Measurements from ENCODE around the gene LDLRAD2. TPM values are rescaled to one million over a fixed set of nuclear protein-coding genes. Genes with fewer than 3 reads are reported as not detected.

The LDLRAD2 gene
- total RNA-seq, 1 donor from 2014 or later = not detected

DNA sequence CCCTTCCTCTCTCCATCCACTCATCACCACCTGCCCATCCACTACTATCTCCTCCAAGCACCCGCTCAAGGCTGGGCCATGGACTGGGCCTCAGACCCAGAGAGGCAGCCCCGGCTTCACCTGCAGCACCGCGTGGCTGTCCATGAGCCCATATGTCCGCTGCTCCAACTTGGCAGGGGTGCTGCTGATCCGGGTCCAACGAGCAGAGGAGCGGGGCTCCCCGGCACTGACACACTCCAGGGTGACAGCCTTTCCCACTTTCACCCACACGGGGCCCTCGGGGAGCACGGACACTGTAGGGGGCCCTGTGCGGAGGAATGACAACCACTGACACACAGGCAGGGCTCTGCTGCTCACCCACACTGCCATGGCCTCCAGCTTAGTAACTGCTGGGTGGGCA lies 28.9 kb downstream of the LDLRAD2 start:
- Histone ChIP-seq H3K36me3 (ENCODE audit: control insufficient read depth, insufficient read depth, low read length) (peaks cover 62% of the 10 kb centered on the region), H3K4me3 (ENCODE audit: low read depth, low read length) (no peak overlapping the region), H3K27me3 (ENCODE audit: control insufficient read depth, insufficient read depth, low read length) (no peaks in the 10 kb centered on the region)
- TF ChIP-seq, protein P1, sequence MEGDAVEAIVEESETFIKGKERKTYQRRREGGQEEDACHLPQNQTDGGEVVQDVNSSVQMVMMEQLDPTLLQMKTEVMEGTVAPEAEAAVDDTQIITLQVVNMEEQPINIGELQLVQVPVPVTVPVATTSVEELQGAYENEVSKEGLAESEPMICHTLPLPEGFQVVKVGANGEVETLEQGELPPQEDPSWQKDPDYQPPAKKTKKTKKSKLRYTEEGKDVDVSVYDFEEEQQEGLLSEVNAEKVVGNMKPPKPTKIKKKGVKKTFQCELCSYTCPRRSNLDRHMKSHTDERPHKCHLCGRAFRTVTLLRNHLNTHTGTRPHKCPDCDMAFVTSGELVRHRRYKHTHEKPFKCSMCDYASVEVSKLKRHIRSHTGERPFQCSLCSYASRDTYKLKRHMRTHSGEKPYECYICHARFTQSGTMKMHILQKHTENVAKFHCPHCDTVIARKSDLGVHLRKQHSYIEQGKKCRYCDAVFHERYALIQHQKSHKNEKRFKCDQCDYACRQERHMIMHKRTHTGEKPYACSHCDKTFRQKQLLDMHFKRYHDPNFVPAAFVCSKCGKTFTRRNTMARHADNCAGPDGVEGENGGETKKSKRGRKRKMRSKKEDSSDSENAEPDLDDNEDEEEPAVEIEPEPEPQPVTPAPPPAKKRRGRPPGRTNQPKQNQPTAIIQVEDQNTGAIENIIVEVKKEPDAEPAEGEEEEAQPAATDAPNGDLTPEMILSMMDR (IDR thresholded peaks at IDR 0.05; ENCODE audit: insufficient read depth, low read length, severe bottlenecking) = no peak
- FAIRE-seq (no peak), DNase-seq (ENCODE audit: low read depth) (no peak)

GRCh38 chr1:21841852-21842466 lies 29.9 kb downstream of the LDLRAD2 start:
- no peaks in the 10 kb centered on the region for H3K27me3 ChIP-seq (ENCODE audit: control insufficient read depth, insufficient read depth, low read length)
- no peak overlapping the region for H3K4me3 ChIP-seq (ENCODE audit: low read depth, low read length)
- FAIRE-seq (no peak), DNase-seq (ENCODE audit: low read depth) (no peak)
- TF ChIP-seq, protein P1 (IDR thresholded peaks at IDR 0.05; ENCODE audit: insufficient read depth, low read length, severe bottlenecking) = no peak
- H3K36me3 ChIP-seq (ENCODE audit: control insufficient read depth, insufficient read depth, low read length) = peaks cover 59% of the 10 kb centered on the region

DNA sequence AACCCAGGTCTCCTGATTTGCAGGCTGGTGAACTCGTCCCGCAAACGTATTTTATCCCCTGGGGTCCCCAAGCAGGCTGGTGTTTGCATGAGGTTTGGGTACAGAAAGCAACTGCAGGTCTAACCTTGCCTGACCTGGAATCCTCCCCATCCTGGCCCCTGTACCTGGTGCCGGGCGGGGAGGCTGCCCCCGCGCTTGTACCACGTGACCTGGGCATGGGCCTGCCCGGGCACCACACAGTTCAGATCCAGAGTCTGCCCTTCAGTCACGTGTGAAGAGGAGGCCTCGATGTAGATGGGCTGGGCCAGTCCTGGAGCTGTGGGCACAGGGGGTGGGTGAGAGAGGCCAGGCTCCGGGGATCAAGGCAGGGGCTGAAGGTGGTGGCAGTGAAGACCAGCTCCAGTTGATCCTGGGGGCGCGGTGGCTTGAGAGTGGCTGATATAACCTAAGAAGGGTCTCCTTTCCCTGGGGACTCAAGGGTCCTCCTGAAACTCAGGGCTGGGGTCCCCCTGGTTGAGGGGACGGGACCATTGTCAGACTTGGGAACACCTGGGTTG lies 30.6 kb downstream of the LDLRAD2 start:
- no peak for DNase-seq (ENCODE audit: low read depth)
- Histone ChIP-seq H3K4me3 (ENCODE audit: low read depth, low read length) (no peak overlapping the region), H3K27me3 (ENCODE audit: control insufficient read depth, insufficient read depth, low read length) (no peaks in the 10 kb centered on the region), H3K36me3 (ENCODE audit: control insufficient read depth, insufficient read depth, low read length) (peaks cover 64% of the 10 kb centered on the region)
- no peak for FAIRE-seq
- TF ChIP-seq, protein P1 (IDR thresholded peaks at IDR 0.05; ENCODE audit: insufficient read depth, low read length, severe bottlenecking) = no peak

GRCh38 chr1:21843208-21843607 lies 31.1 kb downstream of the LDLRAD2 start:
- Histone ChIP-seq H3K36me3 (ENCODE audit: control insufficient read depth, insufficient read depth, low read length) (peaks cover 66% of the 10 kb centered on the region), H3K27me3 (ENCODE audit: control insufficient read depth, insufficient read depth, low read length) (no peaks in the 10 kb centered on the region), H3K4me3 (ENCODE audit: low read depth, low read length) (no peak overlapping the region)
- FAIRE-seq = no peak
- TF ChIP-seq, protein P1 (IDR thresholded peaks at IDR 0.05; ENCODE audit: insufficient read depth, low read length, severe bottlenecking) = no peak
- DNase-seq (ENCODE audit: low read depth) = no peak

DNA sequence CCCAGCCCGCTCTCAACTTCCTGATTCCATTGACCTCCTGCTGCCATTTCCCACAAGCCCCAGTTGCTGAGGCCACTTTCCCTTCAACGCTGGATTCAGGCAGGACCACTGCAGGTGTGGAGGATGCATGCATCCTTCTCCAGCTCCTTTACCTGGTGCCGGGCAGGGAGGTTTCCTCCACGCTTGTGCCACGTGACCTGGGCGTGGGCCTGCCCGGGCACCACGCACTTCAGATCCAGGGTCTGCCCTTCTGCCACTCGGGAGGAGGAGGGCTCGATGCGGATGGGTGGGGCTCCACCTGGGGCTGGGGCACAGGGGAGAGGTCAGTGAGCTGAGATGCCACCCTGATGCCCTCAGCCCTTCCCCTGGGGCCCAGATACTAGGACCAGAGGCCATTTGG lies 31.9 kb downstream of the LDLRAD2 start:
- Histone ChIP-seq H3K4me3 (ENCODE audit: low read depth, low read length) (no peak overlapping the region), H3K36me3 (ENCODE audit: control insufficient read depth, insufficient read depth, low read length) (peaks cover 66% of the 10 kb centered on the region), H3K27me3 (ENCODE audit: control insufficient read depth, insufficient read depth, low read length) (no peaks in the 10 kb centered on the region)
- no peak for FAIRE-seq
- TF ChIP-seq, protein P1 (IDR thresholded peaks at IDR 0.05; ENCODE audit: insufficient read depth, low read length, severe bottlenecking) = no peak
- no peak for DNase-seq (ENCODE audit: low read depth)
